ENCODE results near the gene TST.
"Not testable (repeated sequence)": the region's sequence is repeated elsewhere in the genome, so short reads cannot be mapped to it uniquely, and the experiment has no call there.

Gene TST

GRCh38 chr22:37012262-37012904 lies 6.9 kb downstream of the TST start:
- DNase-seq: no peak

- DNase-seq: no peak
Measured at GRCh38 chr22:37011472-37011871, 7.8 kb downstream of the TST start.

- no peak for DNase-seq
Measured at GRCh38 chr22:37010976-37011375, 8.3 kb downstream of the TST start.

DNA sequence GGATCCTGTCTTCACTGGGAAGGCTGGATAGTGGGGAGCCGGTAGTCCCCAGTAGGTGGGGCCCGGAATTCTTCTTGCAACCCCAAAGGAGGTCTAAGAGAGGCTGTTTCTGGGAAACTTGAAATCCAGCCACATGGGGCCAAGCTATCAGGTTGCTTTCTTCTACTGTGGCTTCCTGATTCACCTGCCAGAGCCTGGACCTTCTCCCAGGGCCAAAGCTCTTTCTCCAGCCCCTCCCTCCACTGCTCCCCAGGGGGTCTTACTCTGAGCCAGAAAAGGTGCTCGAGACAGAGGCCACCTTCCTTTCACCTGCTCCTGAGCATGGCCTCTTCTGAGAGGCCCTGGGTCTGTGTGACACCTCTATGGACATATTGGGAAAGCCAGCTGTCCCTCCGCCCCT lies 9.1 kb downstream of the TST start:
- DNase-seq: no peak

- DNase-seq: no peak
Measured at GRCh38 chr22:37009490-37009889, 9.8 kb downstream of the TST start.

DNA sequence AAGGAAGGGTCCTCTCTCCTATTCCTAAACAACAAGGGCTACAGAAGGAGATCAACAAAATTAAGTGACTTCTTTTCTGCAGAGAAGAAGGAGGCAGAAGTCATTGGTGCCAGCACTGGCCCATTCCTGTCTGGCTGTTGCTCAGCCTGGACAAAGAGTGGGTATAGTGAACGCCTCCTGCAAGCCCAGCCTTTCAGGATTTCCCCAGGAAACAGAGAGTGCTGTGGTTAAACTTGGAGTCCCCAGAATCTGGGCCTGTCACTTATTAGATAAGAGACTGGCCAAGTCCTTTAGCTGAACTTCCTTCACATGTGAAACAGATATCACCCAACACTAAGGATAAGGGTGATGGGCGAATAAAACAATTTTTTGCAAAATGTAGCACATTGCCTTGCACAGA lies 10.9 kb downstream of the TST start:
- no peak for DNase-seq

GRCh38 chr22:37007651-37008050 lies 11.6 kb downstream of the TST start:
- no peak for DNase-seq

- no peak for DNase-seq
Measured at GRCh38 chr22:37002633-37003032, 16.6 kb downstream of the TST start.

- DNase-seq: no peak
Measured at GRCh38 chr22:37001826-37002225, 17.4 kb downstream of the TST start.

DNA sequence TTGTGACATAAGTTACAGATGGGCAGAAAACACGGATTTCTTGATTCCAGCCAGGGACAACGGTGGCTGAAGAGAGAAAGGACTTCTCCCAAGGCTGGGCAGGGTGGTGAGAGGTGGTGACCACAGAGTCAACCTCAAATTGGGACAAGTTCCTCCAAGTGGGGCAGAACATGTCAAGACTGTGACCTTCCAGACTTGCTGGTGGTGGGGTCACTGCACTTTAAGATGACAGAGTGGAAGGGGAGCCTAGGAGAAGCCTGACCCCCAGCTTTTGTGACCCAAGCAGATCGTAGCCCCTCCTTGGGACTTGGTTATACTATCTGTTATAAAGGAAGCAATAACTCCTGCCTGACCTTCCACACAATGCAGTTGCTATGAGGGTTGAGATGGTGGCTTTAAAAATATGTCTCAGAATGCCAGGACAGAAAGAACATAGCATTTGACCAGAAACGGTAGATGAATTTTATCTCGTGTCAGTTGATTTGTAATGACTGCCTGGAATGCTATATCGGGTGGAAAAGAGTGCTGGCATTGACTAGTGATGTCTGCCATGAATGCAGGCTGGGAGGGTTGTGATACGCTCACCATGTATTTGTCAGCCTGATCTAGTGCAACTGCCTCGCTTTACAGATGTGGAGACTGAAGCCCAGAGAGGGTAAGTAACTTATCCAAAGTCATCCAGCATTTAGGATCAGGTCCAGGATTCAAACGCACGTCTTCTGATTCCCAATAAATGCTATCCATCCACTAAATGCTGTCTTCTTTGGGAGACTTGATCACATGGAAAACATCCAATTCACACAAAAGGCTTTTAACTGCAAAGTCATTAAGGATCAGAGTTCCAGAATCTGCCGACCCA lies 18.3 kb downstream of the TST start:
- no peak for DNase-seq

DNA sequence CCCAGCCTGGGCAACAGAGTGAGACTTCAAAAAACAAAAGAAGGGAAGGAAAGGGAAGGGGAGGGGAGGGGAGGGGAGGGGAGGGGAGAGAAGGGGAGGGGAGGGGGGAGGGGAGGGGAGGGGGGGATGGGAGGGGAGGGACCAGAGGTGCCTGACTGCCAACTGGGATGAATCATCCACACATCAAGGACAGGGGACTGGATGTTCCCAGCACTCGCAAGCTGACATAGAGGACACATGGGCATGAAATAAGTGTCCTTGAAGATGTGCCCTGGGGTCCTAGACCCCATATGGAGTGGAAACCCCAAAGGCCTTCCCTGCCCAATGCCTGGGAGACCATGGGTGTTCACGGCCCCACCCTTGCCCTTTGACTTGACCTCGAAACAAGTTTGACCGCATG lies 19.8 kb downstream of the TST start:
- no peak for DNase-seq

- DNase-seq: no peak
Measured at GRCh38 chr22:36998620-36999351, 20.5 kb downstream of the TST start.

DNA sequence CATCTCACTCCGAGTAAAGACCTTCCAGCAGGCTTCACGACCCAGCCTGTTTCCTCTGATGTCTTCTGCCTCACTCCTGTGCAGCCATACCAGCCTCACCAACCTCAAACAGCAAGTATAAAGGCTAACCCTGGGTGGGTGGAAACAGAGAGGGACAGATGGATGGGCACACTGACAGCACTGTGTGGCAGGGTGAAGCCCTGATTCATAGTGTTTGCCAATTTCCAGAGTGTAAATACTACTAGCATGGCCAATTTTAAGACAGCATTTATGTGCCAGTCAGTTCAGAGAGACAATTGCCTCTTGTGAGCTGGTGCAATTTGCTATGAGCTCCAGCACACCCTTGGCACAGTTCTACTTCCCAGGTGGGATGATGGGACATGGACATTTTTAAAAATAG lies 21.5 kb downstream of the TST start:
- no peak for DNase-seq

DNA sequence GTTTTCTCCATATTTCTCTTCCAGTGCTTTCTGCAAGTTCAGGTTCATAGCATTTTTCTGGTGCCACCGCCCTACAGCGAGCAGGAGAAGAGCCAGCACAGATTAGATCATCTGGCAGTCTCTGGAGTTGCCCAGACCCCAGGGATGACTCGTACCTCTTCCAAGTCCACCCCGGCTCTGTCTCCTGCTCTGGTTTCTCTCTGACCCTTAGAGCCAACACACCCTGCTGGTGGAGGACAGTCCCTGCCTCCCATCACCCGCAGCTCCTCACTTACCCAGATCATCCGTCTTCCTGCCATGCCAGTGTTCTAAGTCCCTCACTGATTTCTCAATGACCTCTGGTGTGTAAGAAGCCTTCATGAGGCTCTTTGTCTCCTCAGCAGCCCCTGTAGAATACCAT lies 28.0 kb downstream of the TST start:
- no peak for DNase-seq

- no peak for DNase-seq
Measured at GRCh38 chr22:36990457-36990856, 28.8 kb downstream of the TST start.

GRCh38 chr22:36989012-36989411 lies 30.2 kb downstream of the TST start:
- DNase-seq: not testable (repeated sequence)

DNA sequence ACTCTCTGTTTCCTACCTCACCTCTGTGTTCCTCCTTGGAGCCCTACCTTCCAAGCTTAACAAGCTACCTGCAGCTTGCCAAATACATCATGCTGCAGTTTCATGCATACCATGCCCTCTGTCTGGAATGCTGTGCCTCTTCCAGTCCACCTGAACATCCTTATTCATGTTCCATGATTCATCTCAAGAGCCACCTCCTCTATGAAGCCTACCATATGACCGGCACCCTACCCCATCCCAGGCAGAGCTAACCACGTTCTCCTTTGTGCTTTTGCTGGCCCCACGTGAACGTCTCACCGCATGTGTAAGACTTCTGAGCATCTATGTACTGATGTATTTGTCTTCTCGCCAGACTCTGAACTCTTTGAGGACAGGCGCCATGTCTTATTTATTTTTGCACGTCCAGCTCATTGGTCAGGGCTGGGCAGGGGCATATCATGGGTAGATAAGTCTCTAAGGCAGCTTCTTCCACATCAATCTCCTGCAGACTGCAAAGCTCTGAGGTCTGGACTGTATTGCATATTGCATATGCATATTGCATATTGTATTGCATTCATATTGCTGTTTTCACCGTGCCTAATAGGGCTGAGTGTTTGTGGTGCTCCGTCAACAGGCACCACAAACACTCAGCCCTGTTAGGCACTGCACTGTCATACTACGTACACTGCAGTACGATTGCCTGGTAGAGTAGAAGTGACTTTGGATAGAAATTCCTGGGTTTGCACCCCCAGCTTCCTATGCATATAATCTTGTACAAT lies 31.0 kb downstream of the TST start:
- DNase-seq: no peak

GRCh38 chr22:36986242-36986821 lies 32.9 kb downstream of the TST start:
- no peak for DNase-seq

DNA sequence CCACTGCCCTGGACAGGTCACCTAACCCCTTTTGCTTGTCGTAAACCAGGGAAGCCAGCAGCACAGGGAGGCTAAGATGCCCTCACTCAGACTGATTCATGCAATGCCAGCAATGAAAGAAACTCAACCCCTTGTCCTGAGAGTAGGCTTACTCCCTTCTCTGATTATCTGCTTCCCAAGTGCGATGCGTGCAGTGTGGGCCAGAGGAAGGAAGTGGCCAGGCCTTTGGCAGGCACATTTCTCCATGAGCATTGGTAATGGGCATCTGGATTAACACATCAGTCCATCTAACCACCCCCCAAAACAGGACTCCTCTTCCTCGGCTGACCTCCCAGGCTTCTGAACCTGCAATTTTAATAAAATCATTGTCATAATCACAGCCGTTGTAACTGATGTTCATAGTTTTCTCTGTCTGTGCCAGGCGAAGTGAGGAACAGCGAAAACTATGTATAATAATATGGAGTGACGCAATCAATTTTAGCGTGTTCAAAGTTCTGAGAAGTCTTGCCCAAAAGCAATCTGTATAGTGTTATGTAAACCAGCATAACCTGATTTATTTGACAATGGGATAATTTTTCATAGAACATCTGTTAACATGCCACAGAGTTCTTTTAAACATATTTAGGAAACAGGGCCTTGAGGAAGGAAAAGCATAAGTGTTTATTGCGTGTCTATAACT lies 33.9 kb downstream of the TST start:
- DNase-seq: no peak

DNA sequence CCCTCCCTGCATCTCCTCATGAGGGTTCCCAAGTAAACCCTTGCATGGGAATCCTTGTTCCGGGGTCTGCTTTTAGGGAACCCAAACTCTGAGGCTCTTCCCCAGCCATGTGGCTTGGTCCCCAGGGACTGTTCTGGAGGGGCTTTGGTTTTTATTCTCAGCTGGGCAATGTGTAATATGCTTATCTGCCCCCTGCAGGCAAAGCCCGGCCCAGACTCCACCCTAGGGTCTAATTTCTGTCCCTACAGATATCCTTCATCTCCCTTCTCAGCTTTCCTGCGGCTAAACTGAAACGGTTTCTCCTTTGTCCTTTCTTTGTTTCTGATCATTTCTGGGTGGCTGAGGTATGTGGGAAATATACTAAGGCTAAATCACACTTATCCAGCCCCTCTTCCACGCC lies 37.1 kb downstream of the TST start:
- DNase-seq: no peak

DNA sequence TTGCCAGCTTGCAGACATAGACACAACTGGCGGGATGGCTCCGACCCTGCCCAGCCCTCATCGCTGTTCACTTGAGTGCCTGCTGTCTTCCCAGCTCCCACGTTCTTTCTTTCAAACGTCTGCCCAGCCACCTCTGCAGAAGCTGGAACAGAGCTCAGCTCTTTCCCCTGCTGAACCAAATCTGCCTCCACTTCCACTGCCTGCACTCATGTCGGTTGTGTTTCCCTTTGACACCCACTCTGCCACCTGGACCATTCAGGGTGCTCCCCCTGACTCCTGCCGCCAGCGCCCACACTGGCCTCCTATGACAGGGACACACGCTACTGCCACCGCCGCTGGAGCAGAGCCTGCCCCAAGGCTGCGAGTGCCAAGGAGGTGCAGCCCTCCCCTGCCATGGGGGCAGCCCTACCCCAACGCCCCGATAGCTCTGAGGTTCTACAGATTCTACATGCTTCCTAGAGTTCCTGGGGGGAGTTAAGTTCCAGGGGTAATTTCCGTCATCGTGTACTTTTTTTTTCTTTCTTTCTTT lies 37.9 kb downstream of the TST start:
- DNase-seq: no peak

Data from CD4-positive, alpha-beta T cell treated with Interleukin-15 for 1 hour (primary cell).